Breast epithelium (tissue), 4 donors: ENCODE measurements around the gene SESN1. TPM values are rescaled to one million over a fixed set of nuclear protein-coding genes. Genes with fewer than 3 reads are reported as not detected.
"Not testable (repeated sequence)": the region's sequence is repeated elsewhere in the genome, so short reads cannot be mapped to it uniquely, and the experiment has no call there.

Experiments
- DNase-seq, 2 donors: peaks; one replicate each; pipeline ENCODE4 v3.0.0-alpha.2; 2019; ENCODE audit warnings: low spot score in 2 of 2
- H3K27ac ChIP-seq, 2 donors: fragments of 200-600 bp; sonication (generic) in 1 of 2; one replicate each; pipeline ENCODE4 v1.5.1; 2016 to 2019; ENCODE audit warnings: mild to moderate bottlenecking in 1 of 2
- H3K27me3 ChIP-seq, 2 donors: fragments of 200-600 bp; sonication (generic) in 1 of 2; one replicate each; pipeline versions ENCODE4 v1.5.1 to v1.6.0; 2017 to 2019; ENCODE audit warnings: control low read depth in 1 of 2, mild to moderate bottlenecking in 1 of 2
- H3K36me3 ChIP-seq: fragments of 200-600 bp; one replicate; pipeline ENCODE4 v1.5.1; 2019
- H3K4me1 ChIP-seq, 2 donors: fragments of 200-600 bp; sonication (generic); one replicate each; pipeline ENCODE4 v1.5.1; 2016 to 2019; ENCODE audit warnings: control low read depth in 1 of 2
- H3K4me3 ChIP-seq, 3 donors: fragments of 200-600 bp; sonication (generic); 1 replicate in 2 of 3; 2 replicates in 1 of 3; pipeline ENCODE4 v1.5.1; 2016 to 2019; ENCODE audit warnings: mild to moderate bottlenecking in 3 of 3, moderate library complexity in 2 of 3
- H3K9me3 ChIP-seq, 2 donors: fragments of 200-600 bp; sonication (generic) in 1 of 2; one replicate each; pipeline ENCODE4 v1.5.1; 2016 to 2019; ENCODE audit warnings: control low read depth in 1 of 2
- CTCF ChIP-seq, 3 donors: fragments of 450-650 bp; IDR thresholded peaks; one replicate each; pipeline ENCODE4 v1.5.1; 2016 to 2017; ENCODE audit warnings: antibody characterized with exemption in 3 of 3, mild to moderate bottlenecking in 3 of 3, moderate library complexity in 3 of 3
- POLR2A ChIP-seq: fragments of 450-650 bp; IDR thresholded peaks from one replicate; pipeline ENCODE4 v1.6.1; 2016; ENCODE audit warnings: antibody characterized with exemption, mild to moderate bottlenecking, moderate library complexity
- POLR2AphosphoS5 ChIP-seq, 3 donors: sonication (generic); formaldehyde crosslinking; IDR thresholded peaks; one replicate each; pipeline ENCODE4 v1.6.1; 2017; ENCODE audit warnings: antibody characterized with exemption in 3 of 3
- intact Hi-C: fragments of 100-400 bp; cut with DNase I; formaldehyde crosslinking; loops from one replicate; pipeline ENCODE4 v1.15.1; 2023; ENCODE audit warnings: low total_unique reads
- total RNA-seq, 3 donors: library from RNA; depleted of rRNA; stranded (reverse); fragments of >200 nt; gene quantifications; one replicate each; pipeline ENCODE4 v1.1.0, GENCODE V29; 2016

Gene SESN1
- total RNA-seq, 3 donors from 2014 or later: 70.8 to 141 (median 108) TPM

GRCh38 chr6:109117346-109118035, 22.8 kb upstream of the SESN1 start:
- no peak overlapping the region for H3K27ac ChIP-seq
- no peaks in the 10 kb centered on the region for H3K27me3 ChIP-seq
- no peaks in the 10 kb centered on the region for H3K36me3 ChIP-seq
- TF ChIP-seq POLR2A (no peak), CTCF (IDR thresholded peaks at IDR 0.05) (no peak), POLR2AphosphoS5 (IDR thresholded peaks at IDR 0.05) (no peak)
- intact Hi-C loops: no loop called here
- DNase-seq: no peak
- no peaks in the 10 kb centered on the region for H3K4me1 ChIP-seq
- no peak overlapping the region for H3K4me3 ChIP-seq
- no peaks in the 10 kb centered on the region for H3K9me3 ChIP-seq

- H3K36me3 ChIP-seq, H3K9me3 ChIP-seq, H3K4me3 ChIP-seq, H3K27me3 ChIP-seq, DNase-seq, H3K4me1 ChIP-seq, H3K27ac ChIP-seq, intact Hi-C loops: not testable (repeated sequence)
Observed at GRCh38 chr6:109112663-109113062, 18.0 kb upstream of the SESN1 start.

GRCh38 chr6:109109663-109110062, 15.0 kb upstream of the SESN1 start:
- DNase-seq, H3K4me3 ChIP-seq: not testable (repeated sequence)

GRCh38 chr6:109105681-109106080, 11.0 kb upstream of the SESN1 start:
- Histone ChIP-seq H3K27ac (no peak overlapping the region), H3K27me3 (no peaks in the 10 kb centered on the region), H3K4me1 (no peaks in the 10 kb centered on the region), H3K4me3 (no peak overlapping the region), H3K36me3 (no peaks in the 10 kb centered on the region), H3K9me3 (no peaks in the 10 kb centered on the region)
- DNase-seq: no peak
- intact Hi-C loops: no loop called here
- no peak for TF ChIP-seq POLR2A
- no peak for TF ChIP-seq POLR2AphosphoS5 (IDR thresholded peaks at IDR 0.05)
- no peak for TF ChIP-seq CTCF (IDR thresholded peaks at IDR 0.05)

More at GRCh38 chr6:109109663-109110062, 15.0 kb upstream of the SESN1 start:
- H3K4me1 ChIP-seq, H3K36me3 ChIP-seq, H3K27ac ChIP-seq, H3K9me3 ChIP-seq, H3K27me3 ChIP-seq, intact Hi-C loops: not testable (repeated sequence)

GRCh38 chr6:109104512-109104911, 9.9 kb upstream of the SESN1 start:
- Histone ChIP-seq H3K36me3 (no peaks in the 10 kb centered on the region), H3K4me1 (no peaks in the 10 kb centered on the region), H3K4me3 (no peak overlapping the region), H3K9me3 (no peaks in the 10 kb centered on the region), H3K27me3 (no peaks in the 10 kb centered on the region), H3K27ac (no peak overlapping the region)
- DNase-seq: no peak
- TF ChIP-seq CTCF (IDR thresholded peaks at IDR 0.05) (no peak), POLR2A (no peak), POLR2AphosphoS5 (IDR thresholded peaks at IDR 0.05) (no peak)
- intact Hi-C loops: no loop called here

GRCh38 chr6:109103942-109104341, 9.3 kb upstream of the SESN1 start:
- Histone ChIP-seq H3K27ac (no peak overlapping the region), H3K36me3 (no peaks in the 10 kb centered on the region), H3K27me3 (no peaks in the 10 kb centered on the region), H3K4me3 (no peak overlapping the region), H3K9me3 (no peaks in the 10 kb centered on the region), H3K4me1 (no peaks in the 10 kb centered on the region)
- no peak for DNase-seq
- intact Hi-C loops: no loop called here
- TF ChIP-seq CTCF (IDR thresholded peaks at IDR 0.05) (no peak), POLR2A (no peak)
